CD4-positive, alpha-beta memory T cell (primary cell): Measurements from ENCODE around the gene SLC66A2. TPM values are rescaled to one million over a fixed set of nuclear protein-coding genes. Genes with fewer than 3 reads are reported as not detected.

ENCODE experiments used
- CTCF ChIA-PET: fragments of 350-600 bp; sonication (Branson Sonifier 250); formaldehyde crosslinking; loops from one replicate; lab custom pipeline; 2021; ENCODE audit warnings: inconsistent platforms; ENCODE audit not compliant: partially characterized antibody; lab: Charles Lee
- POLR2A ChIA-PET: fragments of 350-600 bp; sonication (Branson Sonifier 250); formaldehyde crosslinking; loops from one replicate; lab custom pipeline; 2021; ENCODE audit not compliant: partially characterized antibody; lab: Charles Lee
- DNase-seq, 5 donors: peaks; one replicate each; pipeline versions ENCODE4 v3.0.0 to v3.0.0-alpha.2; 2020 to 2022; ENCODE audit warnings: mixed read lengths in 1 of 5
- H3K27ac ChIP-seq: one replicate; pipeline ENCODE4 v1.7.0; 2013; ENCODE audit warnings: low read depth, low read length
- H3K27me3 ChIP-seq: 2 replicates; pipeline ENCODE4 v1.7.0; 2013; ENCODE audit warnings: mild to moderate bottlenecking, low read length, moderate library complexity; ENCODE audit not compliant: insufficient read depth
- H3K36me3 ChIP-seq: 2 replicates; pipeline ENCODE4 v1.7.0; 2013; ENCODE audit warnings: mild to moderate bottlenecking, low read length, moderate library complexity; ENCODE audit not compliant: insufficient read depth
- H3K4me1 ChIP-seq: 2 replicates; pipeline ENCODE4 v1.7.0; 2013; ENCODE audit warnings: mild to moderate bottlenecking, low read length, moderate library complexity; ENCODE audit not compliant: insufficient read depth
- H3K4me3 ChIP-seq, 2 donors: one replicate each; pipeline ENCODE4 v1.7.0; 2013; ENCODE audit warnings: low read length in 2 of 2, mild to moderate bottlenecking in 1 of 2
- H3K9me3 ChIP-seq, 2 donors: one replicate each; pipeline ENCODE4 v1.7.0; 2013; ENCODE audit warnings: low read length in 2 of 2, control low read depth in 1 of 2; ENCODE audit not compliant: control insufficient read depth in 1 of 2
- H3K27ac Mint-ChIP-seq, 7 donors: one replicate each; pipeline ENCODE4 v1.8.0; 2020 to 2021; ENCODE audit warnings: mixed read lengths in 7 of 7, mild to moderate bottlenecking in 6 of 7, inconsistent platforms in 3 of 7, moderate library complexity in 3 of 7
- H3K27me3 Mint-ChIP-seq, 2 donors: one replicate each; pipeline ENCODE4 v1.8.0; 2020 to 2021; ENCODE audit warnings: mixed read lengths in 2 of 2
- H3K36me3 Mint-ChIP-seq, 2 donors: one replicate each; pipeline ENCODE4 v1.8.0; 2020 to 2021; ENCODE audit warnings: mixed read lengths in 2 of 2, inconsistent platforms in 1 of 2, mild to moderate bottlenecking in 1 of 2
- H3K4me1 Mint-ChIP-seq, 4 donors: one replicate each; pipeline ENCODE4 v1.8.0; 2020 to 2021; ENCODE audit warnings: mixed read lengths in 4 of 4, mild to moderate bottlenecking in 1 of 4
- H3K4me3 Mint-ChIP-seq, 8 donors: one replicate each; pipeline ENCODE4 v1.8.0; 2020 to 2021; ENCODE audit warnings: mixed read lengths in 8 of 8, mild to moderate bottlenecking in 7 of 8, moderate library complexity in 6 of 8, inconsistent platforms in 3 of 8
- H3K9me3 Mint-ChIP-seq, 8 donors: one replicate each; pipeline ENCODE4 v1.8.0; 2020 to 2021; ENCODE audit warnings: mixed read lengths in 8 of 8, mild to moderate bottlenecking in 5 of 8, inconsistent platforms in 3 of 8, moderate library complexity in 1 of 8
- intact Hi-C: fragments of 100-400 bp; cut with micrococcal nuclease; formaldehyde crosslinking; loops from one replicate; pipeline ENCODE4 v1.15.1; 2023
- polyA plus RNA-seq, 2 donors: library from polyadenylated mRNA; unstranded; fragments of 300-500 nt; fragmentation: Illumina TruSeq; gene quantifications; one replicate each; pipeline ENCODE4 v1.2.3, GENCODE V29; 2021
- total RNA-seq, 2 experiments: library from RNA; stranded (reverse); gene quantifications; one replicate each; pipeline ENCODE4 v1.2.3, GENCODE V29; 2021

SLC66A2 gene
- total and polyA plus RNA-seq, 4 experiments from 2014 or later = 15.7 to 26.4 (median 23.6) TPM

DNA sequence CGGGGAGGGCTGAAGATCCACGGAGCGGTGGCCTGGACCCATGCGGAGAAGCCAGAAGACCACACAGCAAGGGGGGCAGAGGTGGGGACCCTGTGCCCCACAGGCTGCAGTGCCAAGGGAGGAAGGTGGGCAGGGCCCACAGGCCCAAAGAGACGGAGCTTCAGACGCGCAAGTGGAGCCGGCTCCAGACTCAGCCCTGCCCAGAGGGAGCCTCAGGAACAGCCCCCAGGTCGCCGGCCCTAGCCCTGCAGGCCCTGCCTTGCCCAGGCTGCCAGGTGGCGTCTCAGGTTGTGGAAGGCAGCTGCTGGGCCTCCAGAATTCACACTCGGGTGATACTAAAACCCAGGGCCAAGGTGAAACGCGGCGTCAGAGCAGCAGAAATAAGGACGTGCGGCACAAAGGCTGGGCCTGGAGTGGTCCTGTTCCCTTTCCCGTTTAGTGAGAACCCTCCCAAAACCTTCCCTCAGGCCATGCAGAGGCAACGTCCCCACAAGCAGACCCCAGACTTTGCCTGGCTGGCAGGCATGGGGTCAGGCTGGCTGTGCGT, 36.8 kb downstream of the SLC66A2 start:
- intact Hi-C loops = no loop called here
- Histone ChIP-seq H3K27me3 (no peaks in the 10 kb centered on the region), H3K4me1 (no peaks in the 10 kb centered on the region), H3K9me3 (no peaks in the 10 kb centered on the region), H3K27ac (no peak overlapping the region), H3K4me3 (no peak overlapping the region), H3K36me3 (peaks cover 6% of the 10 kb centered on the region)
- DNase-seq = no peak
- peaks cover 0 to 2% (median 0%) of the 10 kb centered on the region in 8 donors for H3K9me3 Mint-ChIP-seq
- POLR2A ChIA-PET = no interaction called here
- peak overlapping the region in 2 of 7 donors; percentile 27 to 79 for H3K27ac Mint-ChIP-seq
- H3K36me3 Mint-ChIP-seq = peaks cover 17 to 25% of the 10 kb centered on the region in 2 donors
- H3K4me1 Mint-ChIP-seq = peaks cover 0 to 7% (median 4%) of the 10 kb centered on the region in 4 donors
- no peak overlapping the region for H3K4me3 Mint-ChIP-seq
- CTCF ChIA-PET = no interaction called here
- H3K27me3 Mint-ChIP-seq = no peaks in the 10 kb centered on the region

DNA sequence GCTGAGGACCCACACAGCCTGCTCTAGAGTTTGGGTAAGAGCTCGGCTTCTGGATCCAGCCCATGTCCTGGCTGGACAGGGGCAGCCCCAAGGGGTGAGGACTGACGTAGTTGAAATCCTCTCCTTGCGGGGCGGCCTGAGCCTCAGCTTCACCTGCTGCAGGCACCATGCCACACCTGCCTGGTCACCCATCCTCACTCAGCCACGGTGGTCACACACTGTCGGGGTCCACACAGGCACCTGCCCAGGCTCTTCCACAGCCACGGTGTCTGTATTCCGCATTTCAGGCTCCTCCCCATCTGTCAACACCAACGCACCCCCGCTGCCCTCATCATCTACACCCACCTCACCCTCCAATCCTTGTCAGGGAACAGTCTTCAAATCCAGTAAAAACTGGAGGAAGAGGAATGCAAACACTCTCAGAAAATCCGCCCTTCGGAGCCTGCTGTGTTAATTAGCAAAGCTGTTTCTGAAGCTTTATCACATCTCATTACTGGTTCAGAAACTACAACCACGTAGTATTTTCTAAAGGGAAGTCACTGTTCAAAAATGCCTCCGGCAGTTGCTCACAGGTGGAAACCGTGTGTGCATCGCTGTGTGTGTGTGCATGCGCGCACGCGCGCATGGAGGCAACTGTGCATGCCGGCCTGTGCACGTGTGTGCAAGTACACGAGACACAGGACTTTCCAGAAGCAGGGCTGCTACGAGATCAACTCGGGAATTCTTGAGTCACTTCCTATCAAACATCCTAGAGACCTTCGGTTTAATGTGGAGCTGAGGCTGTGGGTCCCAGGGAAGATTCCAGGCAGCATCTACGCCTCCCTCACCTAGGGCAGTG, 38.2 kb downstream of the SLC66A2 start:
- no peaks in the 10 kb centered on the region for H3K27me3 ChIP-seq
- Mint-ChIP-seq H3K4me1 (peaks cover 0 to 9% (median 5%) of the 10 kb centered on the region in 4 donors), H3K4me3 (no peak overlapping the region), H3K9me3 (peaks cover 0 to 2% (median 0%) of the 10 kb centered on the region in 8 donors), H3K27me3 (no peaks in the 10 kb centered on the region), H3K36me3 (peaks cover 26 to 33% of the 10 kb centered on the region in 2 donors), H3K27ac (peak overlapping the region in 3 of 7 donors; percentile 7 to 84 (median 8))
- intact Hi-C loops = no loop called here
- no peaks in the 10 kb centered on the region for H3K4me1 ChIP-seq
- no peaks in the 10 kb centered on the region for H3K36me3 ChIP-seq
- no peak overlapping the region for H3K27ac ChIP-seq
- H3K4me3 ChIP-seq = no peak overlapping the region
- CTCF ChIA-PET = no interaction called here
- no peak for DNase-seq
- POLR2A ChIA-PET = no interaction called here
- no peaks in the 10 kb centered on the region for H3K9me3 ChIP-seq

DNA sequence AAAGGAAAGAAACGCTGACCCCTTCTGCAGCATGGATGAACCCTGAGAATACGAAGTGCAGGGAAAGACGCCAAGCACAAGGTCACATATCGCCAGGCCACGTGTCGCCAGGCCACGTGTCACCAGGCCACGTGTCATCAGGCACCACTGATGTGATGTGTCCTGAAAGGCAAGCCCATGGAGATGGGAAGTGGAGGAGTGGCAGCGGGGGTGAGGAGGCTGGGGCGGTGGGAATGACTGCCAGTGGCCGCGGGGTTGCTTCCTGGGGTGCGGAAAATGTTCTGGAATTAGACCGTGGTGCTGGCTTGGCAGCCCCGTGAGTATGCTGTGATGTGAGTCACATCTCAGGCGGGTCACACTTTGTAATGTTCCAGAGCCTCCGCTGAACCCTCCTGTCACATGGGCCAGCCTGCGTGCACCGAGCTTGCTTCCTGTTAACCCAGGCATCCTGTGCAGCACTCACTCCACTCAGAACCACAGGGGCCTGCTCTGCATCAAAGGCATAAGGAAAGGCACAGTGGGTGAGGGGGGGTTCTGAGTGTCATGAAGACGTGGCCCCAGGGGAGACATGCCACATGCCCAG, 39.0 kb downstream of the SLC66A2 start:
- H3K4me1 Mint-ChIP-seq = peaks cover 0 to 9% (median 4%) of the 10 kb centered on the region in 4 donors
- H3K36me3 ChIP-seq = no peaks in the 10 kb centered on the region
- no peak overlapping the region for H3K27ac Mint-ChIP-seq
- no peaks in the 10 kb centered on the region for H3K9me3 ChIP-seq
- H3K27me3 Mint-ChIP-seq = no peaks in the 10 kb centered on the region
- peaks cover 0 to 2% (median 0%) of the 10 kb centered on the region in 8 donors for H3K9me3 Mint-ChIP-seq
- intact Hi-C loops = no loop called here
- peak overlapping the region in 1 of 8 donors; percentile 20 for H3K4me3 Mint-ChIP-seq
- H3K36me3 Mint-ChIP-seq = peaks cover 30 to 32% of the 10 kb centered on the region in 2 donors
- CTCF ChIA-PET = no interaction called here
- H3K27me3 ChIP-seq = no peaks in the 10 kb centered on the region
- no peak for DNase-seq
- H3K4me1 ChIP-seq = no peaks in the 10 kb centered on the region
- H3K27ac ChIP-seq = no peak overlapping the region
- no peak overlapping the region for H3K4me3 ChIP-seq
- POLR2A ChIA-PET = no interaction called here

- H3K36me3 Mint-ChIP-seq = peaks cover 29 to 32% of the 10 kb centered on the region in 2 donors
Observed at GRCh38 chr18:79911344-79912270, 39.8 kb downstream of the SLC66A2 start.

GRCh38 chr18:79910563-79911343, 40.7 kb downstream of the SLC66A2 start:
- H3K4me1 Mint-ChIP-seq = peaks cover 0 to 9% (median 6%) of the 10 kb centered on the region in 4 donors
- H3K36me3 ChIP-seq = no peaks in the 10 kb centered on the region
- POLR2A ChIA-PET = no interaction called here

More at GRCh38 chr18:79911344-79912270, 39.8 kb downstream of the SLC66A2 start:
- Mint-ChIP-seq H3K4me3 (no peak overlapping the region), H3K27me3 (no peaks in the 10 kb centered on the region), H3K4me1 (peaks cover 0 to 9% (median 4%) of the 10 kb centered on the region in 4 donors), H3K27ac (no peak overlapping the region), H3K9me3 (peaks cover 0 to 2% (median 0%) of the 10 kb centered on the region in 8 donors)
- ChIA-PET CTCF (no interaction called here), POLR2A (no interaction called here)
- Histone ChIP-seq H3K36me3 (no peaks in the 10 kb centered on the region), H3K9me3 (no peaks in the 10 kb centered on the region), H3K4me3 (no peak overlapping the region), H3K27me3 (no peaks in the 10 kb centered on the region), H3K27ac (no peak overlapping the region), H3K4me1 (no peaks in the 10 kb centered on the region)
- no peak for DNase-seq
- intact Hi-C loops = no loop called here

DNA sequence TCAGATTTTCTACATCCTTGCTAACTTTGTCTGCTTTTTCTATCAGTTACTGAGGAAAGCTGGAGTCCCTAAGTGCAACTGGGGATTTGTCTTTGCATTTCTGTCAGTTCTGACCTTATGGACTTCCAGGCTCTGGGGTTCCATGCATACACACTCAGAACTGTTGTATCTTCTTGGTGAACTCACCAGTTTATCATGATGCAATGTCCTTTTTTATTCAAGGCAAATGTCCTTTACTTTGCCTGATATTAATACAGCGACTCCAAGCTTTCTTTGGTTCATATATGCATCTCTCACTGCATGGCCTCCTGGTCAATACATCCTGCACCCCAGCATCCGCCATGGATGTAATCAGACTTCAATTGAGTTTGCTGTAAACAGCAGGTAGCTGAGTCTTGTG, 44.7 kb downstream of the SLC66A2 start:
- H3K27ac ChIP-seq = no peak overlapping the region
- peaks cover 0 to 9% (median 3%) of the 10 kb centered on the region in 4 donors for H3K4me1 Mint-ChIP-seq
- H3K36me3 Mint-ChIP-seq = peaks cover 33 to 38% of the 10 kb centered on the region in 2 donors
- peaks cover 0 to 4% (median under 1%) of the 10 kb centered on the region in 8 donors for H3K9me3 Mint-ChIP-seq
- H3K4me3 ChIP-seq = no peak overlapping the region
- H3K27me3 ChIP-seq = no peaks in the 10 kb centered on the region
- no peak for DNase-seq
- no peak overlapping the region for H3K27ac Mint-ChIP-seq
- no peaks in the 10 kb centered on the region for H3K27me3 Mint-ChIP-seq
- H3K4me3 Mint-ChIP-seq = no peak overlapping the region
- ChIA-PET CTCF (interaction anchor here (1.3 kb wide), 1 partner anchor 81 kb away, joined by 3 read pairs; no protein-coding TSS in a partner anchor), POLR2A (no interaction called here)
- no peaks in the 10 kb centered on the region for H3K4me1 ChIP-seq
- no peaks in the 10 kb centered on the region for H3K9me3 ChIP-seq
- intact Hi-C loops = no loop called here
- H3K36me3 ChIP-seq = no peaks in the 10 kb centered on the region

More at GRCh38 chr18:79910563-79911343, 40.7 kb downstream of the SLC66A2 start:
- no peaks in the 10 kb centered on the region for H3K27me3 Mint-ChIP-seq
- Histone ChIP-seq H3K27ac (no peak overlapping the region), H3K27me3 (no peaks in the 10 kb centered on the region), H3K9me3 (no peaks in the 10 kb centered on the region), H3K4me1 (no peaks in the 10 kb centered on the region), H3K4me3 (no peak overlapping the region)
- no peak overlapping the region for H3K4me3 Mint-ChIP-seq
- intact Hi-C loops = no loop called here
- peaks cover 0 to 2% (median 0%) of the 10 kb centered on the region in 8 donors for H3K9me3 Mint-ChIP-seq
- CTCF ChIA-PET = no interaction called here
- H3K36me3 Mint-ChIP-seq = peaks cover 28 to 34% of the 10 kb centered on the region in 2 donors
- H3K27ac Mint-ChIP-seq = no peak overlapping the region
- DNase-seq = no peak
